Sigmoid colon (tissue), 7 donors: ENCODE data around the gene RANBP9. TPM values are rescaled to one million over a fixed set of nuclear protein-coding genes. Genes with fewer than 3 reads are reported as not detected.

Source experiments
- DNase-seq: peaks from one replicate; pipeline ENCODE4 v3.0.0-alpha.2; 2019
- H3K27ac ChIP-seq, 4 donors: fragments of 200-600 bp; sonication (generic); one replicate each; pipeline ENCODE4 v1.5.1; 2016 to 2019; ENCODE audit warnings: mild to moderate bottlenecking in 1 of 4
- H3K27me3 ChIP-seq, 3 donors: fragments of 200-600 bp; sonication (generic); one replicate each; pipeline ENCODE4 v1.5.1; 2019; ENCODE audit warnings: mild to moderate bottlenecking in 1 of 3
- H3K36me3 ChIP-seq, 4 donors: fragments of 200-600 bp; sonication (generic); one replicate each; pipeline ENCODE4 v1.5.1; 2016 to 2019
- H3K4me1 ChIP-seq, 4 donors: fragments of 200-600 bp; sonication (generic); one replicate each; pipeline ENCODE4 v1.5.1; 2017 to 2019
- H3K4me3 ChIP-seq, 4 donors: fragments of 200-600 bp; sonication (generic); one replicate each; pipeline ENCODE4 v1.5.1; 2017 to 2019; ENCODE audit warnings: mild to moderate bottlenecking in 2 of 4, moderate library complexity in 1 of 4
- H3K9me3 ChIP-seq, 4 donors: fragments of 200-600 bp in 3 of 4; sonication (generic) in 3 of 4; one replicate each; pipeline versions ENCODE4 v1.5.1 to v1.6.1; 2013 to 2019
- CTCF ChIP-seq, 4 experiments: fragments of 450-650 bp in 3 of 4; fragments of 200-600 bp in 1 of 4; IDR thresholded peaks; one replicate each; pipeline ENCODE4 v1.5.1; 2016 to 2019; ENCODE audit warnings: antibody characterized with exemption in 4 of 4, mild to moderate bottlenecking in 3 of 4, moderate library complexity in 2 of 4
- EP300 ChIP-seq, 4 donors: sonication (generic); formaldehyde crosslinking; IDR thresholded peaks; one replicate each; pipeline ENCODE4 v1.6.1; 2017; ENCODE audit warnings: antibody characterized with exemption in 4 of 4
- POLR2A ChIP-seq, 2 donors: fragments of 450-650 bp; IDR thresholded peaks; one replicate each; pipeline ENCODE4 v1.6.1; 2016; ENCODE audit warnings: antibody characterized with exemption in 2 of 2, mild to moderate bottlenecking in 2 of 2, moderate library complexity in 2 of 2
- POLR2AphosphoS5 ChIP-seq, 4 donors: sonication (generic); formaldehyde crosslinking; IDR thresholded peaks; one replicate each; pipeline ENCODE4 v1.6.1; 2017; ENCODE audit warnings: antibody characterized with exemption in 4 of 4
- WGBS, 2 donors: extraction: QIAGEN DNeasy Blood & Tissue Kit; methylation state at CpG; one replicate each; pipeline ENCODE4 v1.1.7; 2013; 5-methylcytosine and 5-hydroxymethylcytosine counted together
- intact Hi-C: fragments of 100-400 bp; cut with DNase I; formaldehyde crosslinking; loops from one replicate; pipeline ENCODE4 v1.15.1; 2023
- polyA plus RNA-seq, 3 donors: library from polyadenylated mRNA; stranded (reverse); fragments of 200-250 nt; gene quantifications; one replicate each; pipeline ENCODE4 v1.2.3, GENCODE V29; 2013
- total RNA-seq, 4 donors: library from RNA; depleted of rRNA; stranded (reverse); fragments of >200 nt; gene quantifications; one replicate each; pipeline ENCODE4 v1.1.0, GENCODE V29; 2016
- donor health status: healthy with polysubstance abuse.
- donor health status: Bipolar disorder and iron deficiency.
- donor health status: healthy.

RANBP9 gene
- total and polyA plus RNA-seq, 7 donors = 19.4 to 84.3 (median 49.6) TPM

- TF ChIP-seq CTCF (IDR thresholded peaks at IDR 0.05) (no peak), POLR2A (IDR thresholded peaks at IDR 0.05) (no peak), EP300 (IDR thresholded peaks at IDR 0.05) (no peak), POLR2AphosphoS5 (IDR thresholded peaks at IDR 0.05) (no peak)
- intact Hi-C loops = no loop called here
- no peaks in the 10 kb centered on the region for H3K27me3 ChIP-seq
- no peak for DNase-seq
- H3K9me3 ChIP-seq = peaks cover 0 to 8% (median 2%) of the 10 kb centered on the region in 4 donors
- WGBS, 2 donors = 97% methylated on average over 3 of the region's 3 CpGs
- peaks cover 0 to 29% (median 2%) of the 10 kb centered on the region in 4 donors for H3K4me1 ChIP-seq
- no peak overlapping the region for H3K27ac ChIP-seq
- no peak overlapping the region for H3K4me3 ChIP-seq
- no peaks in the 10 kb centered on the region for H3K36me3 ChIP-seq
Observed at GRCh38 chr6:13673825-13674444, 37.7 kb downstream of the RANBP9 start.

DNA sequence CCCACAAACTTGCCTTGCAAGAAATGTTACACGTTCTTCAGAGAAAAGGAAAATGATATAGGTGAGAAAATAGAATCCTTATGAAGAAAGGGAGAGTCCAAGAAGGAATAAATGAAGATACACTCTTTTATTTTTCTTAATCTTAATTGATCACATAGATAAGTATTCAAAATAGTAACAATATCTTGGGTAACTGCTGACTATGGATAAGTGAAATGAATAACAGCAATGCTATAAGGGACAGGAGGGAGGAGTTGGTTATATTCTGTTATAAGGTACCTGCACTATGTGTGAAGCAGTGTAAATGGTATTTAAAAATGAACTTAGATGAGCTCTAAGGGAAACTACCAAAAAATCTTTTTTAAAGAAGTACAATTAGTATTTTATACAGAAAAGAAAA lies 38.3 kb downstream of the RANBP9 start:
- no peak for DNase-seq
- intact Hi-C loops = no loop called here
- 63 to 71% methylated on average over 1 of the region's 1 CpG for WGBS, 2 donors
- Histone ChIP-seq H3K36me3 (no peaks in the 10 kb centered on the region), H3K4me1 (peaks cover 0 to 24% (median 2%) of the 10 kb centered on the region in 4 donors), H3K27ac (no peak overlapping the region), H3K4me3 (no peak overlapping the region), H3K27me3 (no peaks in the 10 kb centered on the region), H3K9me3 (peaks cover 0 to 8% (median 2%) of the 10 kb centered on the region in 4 donors)
- TF ChIP-seq POLR2AphosphoS5 (IDR thresholded peaks at IDR 0.05) = no peak
- no peak for TF ChIP-seq CTCF (IDR thresholded peaks at IDR 0.05)
- TF ChIP-seq EP300 (IDR thresholded peaks at IDR 0.05) = no peak
- TF ChIP-seq POLR2A (IDR thresholded peaks at IDR 0.05) = no peak

DNA sequence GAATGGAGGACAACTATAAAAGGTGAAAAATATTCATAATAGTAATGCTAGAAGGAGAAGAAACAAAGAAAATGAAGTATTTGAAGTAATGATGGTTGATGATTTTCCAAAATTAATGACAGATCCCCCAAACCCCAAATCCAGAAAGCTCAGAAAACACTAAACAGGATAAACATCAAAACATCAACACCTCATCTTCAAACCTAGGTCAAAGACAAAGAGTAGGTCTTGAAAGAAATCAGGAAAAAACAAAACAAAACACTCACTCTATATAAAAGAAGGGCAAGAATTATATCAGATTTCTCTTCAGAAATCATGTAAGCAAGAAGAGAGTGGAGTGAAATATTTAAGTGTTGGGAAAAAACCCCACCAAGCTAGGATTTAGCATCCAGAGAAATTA lies 38.7 kb downstream of the RANBP9 start:
- Histone ChIP-seq H3K36me3 (no peaks in the 10 kb centered on the region), H3K9me3 (peaks cover 0 to 8% (median 2%) of the 10 kb centered on the region in 4 donors), H3K27ac (no peak overlapping the region), H3K4me1 (peaks cover 0 to 21% (median 2%) of the 10 kb centered on the region in 4 donors), H3K27me3 (no peaks in the 10 kb centered on the region), H3K4me3 (no peak overlapping the region)
- no peak for DNase-seq
- TF ChIP-seq POLR2A (IDR thresholded peaks at IDR 0.05) (no peak), CTCF (IDR thresholded peaks at IDR 0.05) (no peak)
- intact Hi-C loops = no loop called here

DNA sequence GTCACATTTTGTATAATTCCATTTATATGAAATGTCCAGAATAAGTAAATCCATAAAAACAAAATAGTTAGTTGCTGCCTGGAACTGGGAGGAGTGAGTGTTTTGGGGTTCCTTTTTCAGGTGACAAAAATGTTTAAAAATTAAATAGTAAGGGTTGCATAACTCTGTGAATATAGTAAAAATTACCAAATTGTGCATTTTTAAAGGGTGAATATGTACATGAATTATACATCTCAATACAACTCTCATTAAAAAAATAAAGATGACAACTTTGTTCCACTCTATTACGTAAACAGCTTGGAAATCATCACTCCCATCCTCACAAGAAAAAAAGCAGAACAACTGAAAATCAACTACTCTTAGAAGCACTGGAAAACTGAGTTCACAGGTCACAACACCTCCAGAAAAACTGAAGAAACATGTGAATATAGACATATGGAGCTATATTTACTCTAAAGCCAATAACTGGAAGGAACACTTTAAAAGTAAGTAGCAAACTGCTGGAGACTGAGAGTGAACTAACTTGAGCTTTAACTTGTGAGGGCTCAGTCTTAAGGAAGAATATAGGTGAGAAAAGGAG lies 40.0 kb downstream of the RANBP9 start:
- TF ChIP-seq EP300 (IDR thresholded peaks at IDR 0.05) (no peak), CTCF (IDR thresholded peaks at IDR 0.05) (no peak), POLR2A (IDR thresholded peaks at IDR 0.05) (no peak), POLR2AphosphoS5 (IDR thresholded peaks at IDR 0.05) (no peak)
- Histone ChIP-seq H3K9me3 (no peaks in the 10 kb centered on the region), H3K36me3 (no peaks in the 10 kb centered on the region), H3K27me3 (no peaks in the 10 kb centered on the region), H3K4me1 (peaks cover 0 to 21% (median 4%) of the 10 kb centered on the region in 4 donors), H3K27ac (no peak overlapping the region), H3K4me3 (no peak overlapping the region)
- intact Hi-C loops = no loop called here
- 98 to 100% methylated on average over 1 of the region's 1 CpG for WGBS, 2 donors
- no peak for DNase-seq

DNA sequence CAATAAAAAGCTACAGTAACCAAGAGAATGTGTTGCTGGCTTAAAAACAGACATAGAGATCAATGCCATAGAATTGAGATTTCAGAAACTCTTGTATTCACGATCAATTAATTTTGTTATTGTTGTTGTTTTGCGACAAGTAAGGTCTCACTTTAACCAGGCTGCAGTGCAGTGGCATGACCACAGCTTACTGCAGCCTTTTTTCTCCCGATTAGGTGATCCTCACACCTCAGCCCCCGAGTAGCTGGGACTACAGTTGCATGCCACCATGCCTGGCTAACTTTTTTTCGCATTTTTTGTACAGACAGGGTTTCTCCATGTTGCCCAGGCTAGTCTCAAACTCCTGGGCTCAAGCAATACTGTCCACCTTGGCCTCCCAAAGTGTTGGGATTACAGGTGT lies 42.2 kb downstream of the RANBP9 start:
- peaks cover 0 to 34% (median 14%) of the 10 kb centered on the region in 4 donors for H3K4me1 ChIP-seq
- no peak overlapping the region for H3K4me3 ChIP-seq
- TF ChIP-seq POLR2AphosphoS5 (IDR thresholded peaks at IDR 0.05) (no peak), CTCF (IDR thresholded peaks at IDR 0.05) (no peak), POLR2A (IDR thresholded peaks at IDR 0.05) (no peak), EP300 (IDR thresholded peaks at IDR 0.05) (no peak)
- intact Hi-C loops = no loop called here
- DNase-seq = no peak
- H3K36me3 ChIP-seq = no peaks in the 10 kb centered on the region
- H3K9me3 ChIP-seq = no peaks in the 10 kb centered on the region
- H3K27me3 ChIP-seq = no peaks in the 10 kb centered on the region
- H3K27ac ChIP-seq = no peak overlapping the region
- 96 to 97% methylated on average over 5 of the region's 5 CpGs for WGBS, 2 donors
